ENCODE measurements around the gene ALG12. TPM values are rescaled to one million over a fixed set of nuclear protein-coding genes. Genes with fewer than 3 reads are reported as not detected.

Gene ALG12
- total and polyA plus RNA-seq, 2 donors (not counting 1 experiment from before 2014, with no cell fraction given), result 15.2 to 16.6 TPM

GRCh38 chr22:49896201-49896600, 22.0 kb downstream of the ALG12 start:
- Histone ChIP-seq H3K4me3 (ENCODE audit: control extremely low read depth in 1 of 5, extremely low read depth in 1 of 5, insufficient read depth in 1 of 5, low read depth in 2 of 5, low read length in 4 of 5) (no peak overlapping the region), H3K27ac (ENCODE audit: low read length in 2 of 2) (no peak overlapping the region), H3K4me1 (ENCODE audit: control insufficient read depth in 2 of 2, insufficient read depth in 2 of 2, low read length in 2 of 2) (no peaks in the 10 kb centered on the region), H4K20me1 (ENCODE audit: control insufficient read depth, insufficient read depth, low read length, poor library complexity, severe bottlenecking) (peaks cover 2% of the 10 kb centered on the region), H3K9me3 (ENCODE audit: control extremely low read depth in 1 of 3, control insufficient read depth in 2 of 3, insufficient read depth in 1 of 3, low read length in 2 of 3) (peaks cover 0 to 11% (median 6%) of the 10 kb centered on the region in 3 donors), H3K4me2 (replicated peaks; ENCODE audit: low read depth, low read length, poor library complexity, severe bottlenecking) (no peak overlapping the region), H2AFZ (ENCODE audit: insufficient read depth, low read depth, low read length, poor library complexity, severe bottlenecking) (no peak overlapping the region), H3K79me2 (ENCODE audit: control insufficient read depth, insufficient read depth, low read length) (no peaks in the 10 kb centered on the region), H3K9ac (ENCODE audit: low read length) (no peak overlapping the region), H3K27me3 (replicated peaks in 1 of 4; ENCODE audit: control extremely low read depth in 1 of 4, control insufficient read depth in 3 of 4, insufficient read depth in 4 of 4, low read length in 3 of 4) (no peaks in the 10 kb centered on the region), H3K36me3 (replicated peaks in 1 of 2; ENCODE audit: control extremely low read depth in 1 of 2, control insufficient read depth in 1 of 2, extremely low read depth in 1 of 2, insufficient read depth in 2 of 2, low read length in 1 of 2) (peaks cover 0 to 11% of the 10 kb centered on the region in 2 experiments)
- Mint-ChIP-seq H3K27me3 (no peaks in the 10 kb centered on the region), H3K27ac (no peak overlapping the region), H3K4me1 (no peaks in the 10 kb centered on the region), H3K9me3 (ENCODE audit: insufficient read depth) (peaks cover 7% of the 10 kb centered on the region), H3K4me3 (no peak overlapping the region)
- CTCF ChIA-PET, result no interaction called here
- no peak for DNase-seq
- no peak for ATAC-seq (ENCODE audit: low read depth)
- POLR2A ChIA-PET, result no interaction called here
- TF ChIP-seq CTCF (IDR thresholded peaks at IDR 0.05) (no peak), EZH2 (IDR thresholded peaks at IDR 0.05; ENCODE audit: borderline replicate concordance, insufficient read depth, low read depth, low read length, poor library complexity, severe bottlenecking) (no peak)
- 96% methylated on average over 3 of the region's 5 CpGs for WGBS (ENCODE audit: insufficient coverage)
- intact Hi-C loops (cut with micrococcal nuclease), result no loop called here

- intact Hi-C loops (cut with micrococcal nuclease), result no loop called here
- DNase-seq (no peak), ATAC-seq (ENCODE audit: low read depth) (no peak)
- Mint-ChIP-seq H3K4me3 (no peak overlapping the region), H3K9me3 (ENCODE audit: insufficient read depth) (peaks cover 7% of the 10 kb centered on the region), H3K27me3 (no peaks in the 10 kb centered on the region), H3K4me1 (no peaks in the 10 kb centered on the region), H3K27ac (no peak overlapping the region)
- no peak overlapping the region for H2AFZ ChIP-seq (ENCODE audit: insufficient read depth, low read depth, low read length, poor library complexity, severe bottlenecking)
- TF ChIP-seq CTCF (IDR thresholded peaks at IDR 0.05) (no peak), EZH2 (IDR thresholded peaks at IDR 0.05; ENCODE audit: borderline replicate concordance, insufficient read depth, low read depth, low read length, poor library complexity, severe bottlenecking) (no peak)
- no peak overlapping the region for H3K4me3 ChIP-seq (ENCODE audit: control extremely low read depth in 1 of 5, extremely low read depth in 1 of 5, insufficient read depth in 1 of 5, low read depth in 2 of 5, low read length in 4 of 5)
- peaks cover 0 to 7% of the 10 kb centered on the region in 2 experiments for H3K36me3 ChIP-seq (replicated peaks in 1 of 2; ENCODE audit: control extremely low read depth in 1 of 2, control insufficient read depth in 1 of 2, extremely low read depth in 1 of 2, insufficient read depth in 2 of 2, low read length in 1 of 2)
- CTCF ChIA-PET, result no interaction called here
- H3K27me3 ChIP-seq (replicated peaks in 1 of 4; ENCODE audit: control extremely low read depth in 1 of 4, control insufficient read depth in 3 of 4, insufficient read depth in 4 of 4, low read length in 3 of 4), result no peaks in the 10 kb centered on the region
- POLR2A ChIA-PET, result no interaction called here
- no peaks in the 10 kb centered on the region for H3K4me1 ChIP-seq (ENCODE audit: control insufficient read depth in 2 of 2, insufficient read depth in 2 of 2, low read length in 2 of 2)
- peaks cover 0 to 12% (median 6%) of the 10 kb centered on the region in 3 donors for H3K9me3 ChIP-seq (ENCODE audit: control extremely low read depth in 1 of 3, control insufficient read depth in 2 of 3, insufficient read depth in 1 of 3, low read length in 2 of 3)
- no CpG with 5 or more reads among the region's 8 CpGs for WGBS (ENCODE audit: insufficient coverage)
- no peak overlapping the region for H3K27ac ChIP-seq (ENCODE audit: low read length in 2 of 2)
- H3K9ac ChIP-seq (ENCODE audit: low read length), result no peak overlapping the region
- H3K79me2 ChIP-seq (ENCODE audit: control insufficient read depth, insufficient read depth, low read length), result peaks cover 2% of the 10 kb centered on the region
- H3K4me2 ChIP-seq (replicated peaks; ENCODE audit: low read depth, low read length, poor library complexity, severe bottlenecking), result no peak overlapping the region
- H4K20me1 ChIP-seq (ENCODE audit: control insufficient read depth, insufficient read depth, low read length, poor library complexity, severe bottlenecking), result peaks cover 4% of the 10 kb centered on the region
Measured at GRCh38 chr22:49894322-49895054, 23.8 kb downstream of the ALG12 start.

Measured in B cell (primary cell).